ENCODE results near the gene SUGCT. TPM values are rescaled to one million over a fixed set of nuclear protein-coding genes. Genes with fewer than 3 reads are reported as not detected.

The SUGCT gene
- total and polyA plus RNA-seq, 7 donors: 2.4 to 7.3 (median 3.2) TPM

GRCh38 chr7:40572810-40573465 lies 438.1 kb downstream of the SUGCT start:
- no peaks in the 10 kb centered on the region for H3K4me1 ChIP-seq
- no peaks in the 10 kb centered on the region for H3K9me3 ChIP-seq
- DNase-seq (no peak), ATAC-seq (no peak)
- no peaks in the 10 kb centered on the region for H3K27me3 ChIP-seq (ENCODE audit: insufficient read depth in 3 of 3, low read length in 2 of 3)
- no peak for TF ChIP-seq CTCF (IDR thresholded peaks at IDR 0.05)
- H3K4me3 ChIP-seq: no peak overlapping the region
- H3K27ac ChIP-seq: no peak overlapping the region
- intact Hi-C loops (cut with DNase I): no loop called here
- H3K36me3 ChIP-seq (ENCODE audit: insufficient read depth in 1 of 2, low read depth in 1 of 2): no peaks in the 10 kb centered on the region
- WGBS, 3 donors: 31 to 36% (median 33%) methylated on average over 8 of the region's 8 CpGs

GRCh38 chr7:40579401-40579800 lies 444.6 kb downstream of the SUGCT start:
- no peak overlapping the region for H3K4me3 ChIP-seq
- H3K4me1 ChIP-seq: no peaks in the 10 kb centered on the region
- 72 to 82% (median 76%) methylated on average over 5 of the region's 5 CpGs for WGBS, 3 donors
- TF ChIP-seq CTCF (IDR thresholded peaks at IDR 0.05): no peak
- DNase-seq: no peak
- intact Hi-C loops (cut with DNase I): no loop called here
- ATAC-seq: no peak
- no peaks in the 10 kb centered on the region for H3K9me3 ChIP-seq
- H3K36me3 ChIP-seq (ENCODE audit: insufficient read depth in 1 of 2, low read depth in 1 of 2): no peaks in the 10 kb centered on the region
- no peak overlapping the region for H3K27ac ChIP-seq
- H3K27me3 ChIP-seq (ENCODE audit: insufficient read depth in 3 of 3, low read length in 2 of 3): no peaks in the 10 kb centered on the region

GRCh38 chr7:40580776-40581175 lies 446.0 kb downstream of the SUGCT start:
- DNase-seq (no peak), ATAC-seq (no peak)
- 95 to 98% (median 96%) methylated on average over 4 of the region's 4 CpGs for WGBS, 3 donors
- Histone ChIP-seq H3K4me1 (no peaks in the 10 kb centered on the region), H3K9me3 (no peaks in the 10 kb centered on the region), H3K36me3 (ENCODE audit: insufficient read depth in 1 of 2, low read depth in 1 of 2) (no peaks in the 10 kb centered on the region), H3K27ac (no peak overlapping the region), H3K4me3 (no peak overlapping the region), H3K27me3 (ENCODE audit: insufficient read depth in 3 of 3, low read length in 2 of 3) (no peaks in the 10 kb centered on the region)
- intact Hi-C loops (cut with DNase I): no loop called here
- TF ChIP-seq CTCF (IDR thresholded peaks at IDR 0.05): no peak

- Histone ChIP-seq H3K9me3 (no peaks in the 10 kb centered on the region), H3K4me3 (no peak overlapping the region), H3K4me1 (no peaks in the 10 kb centered on the region), H3K36me3 (ENCODE audit: insufficient read depth in 1 of 2, low read depth in 1 of 2) (no peaks in the 10 kb centered on the region), H3K27ac (no peak overlapping the region), H3K27me3 (ENCODE audit: insufficient read depth in 3 of 3, low read length in 2 of 3) (no peaks in the 10 kb centered on the region)
- TF ChIP-seq CTCF (IDR thresholded peaks at IDR 0.05): no peak
- 91 to 92% (median 91%) methylated on average over 5 of the region's 5 CpGs for WGBS, 3 donors
- intact Hi-C loops (cut with DNase I): no loop called here
- ATAC-seq (no peak), DNase-seq (no peak)
These were observed 447.7 kb downstream of the SUGCT start for GRCh38 chr7:40582539-40582938.
